ENCODE measurements around the gene SS18.

DNA sequence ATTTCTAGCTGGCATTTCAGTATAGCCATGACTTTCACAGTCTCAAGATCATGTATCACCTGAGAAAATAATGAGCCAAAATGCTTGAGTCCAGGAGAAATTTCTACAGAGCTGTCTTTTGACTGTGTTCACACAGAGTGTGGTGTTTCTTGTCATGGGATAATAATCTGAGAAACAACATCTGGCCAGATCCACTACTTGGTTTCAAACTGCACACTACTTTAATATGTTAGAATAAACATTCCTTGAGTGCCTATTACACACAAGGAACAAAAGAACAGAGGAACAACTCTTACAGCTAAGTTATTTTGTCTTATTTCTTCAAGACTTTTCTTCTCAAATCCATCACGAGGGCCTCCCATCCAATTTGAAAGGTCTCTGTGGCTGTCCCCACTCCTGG lies 108.3 kb downstream of the SS18 start:
- TF ChIP-seq, protein P1, sequence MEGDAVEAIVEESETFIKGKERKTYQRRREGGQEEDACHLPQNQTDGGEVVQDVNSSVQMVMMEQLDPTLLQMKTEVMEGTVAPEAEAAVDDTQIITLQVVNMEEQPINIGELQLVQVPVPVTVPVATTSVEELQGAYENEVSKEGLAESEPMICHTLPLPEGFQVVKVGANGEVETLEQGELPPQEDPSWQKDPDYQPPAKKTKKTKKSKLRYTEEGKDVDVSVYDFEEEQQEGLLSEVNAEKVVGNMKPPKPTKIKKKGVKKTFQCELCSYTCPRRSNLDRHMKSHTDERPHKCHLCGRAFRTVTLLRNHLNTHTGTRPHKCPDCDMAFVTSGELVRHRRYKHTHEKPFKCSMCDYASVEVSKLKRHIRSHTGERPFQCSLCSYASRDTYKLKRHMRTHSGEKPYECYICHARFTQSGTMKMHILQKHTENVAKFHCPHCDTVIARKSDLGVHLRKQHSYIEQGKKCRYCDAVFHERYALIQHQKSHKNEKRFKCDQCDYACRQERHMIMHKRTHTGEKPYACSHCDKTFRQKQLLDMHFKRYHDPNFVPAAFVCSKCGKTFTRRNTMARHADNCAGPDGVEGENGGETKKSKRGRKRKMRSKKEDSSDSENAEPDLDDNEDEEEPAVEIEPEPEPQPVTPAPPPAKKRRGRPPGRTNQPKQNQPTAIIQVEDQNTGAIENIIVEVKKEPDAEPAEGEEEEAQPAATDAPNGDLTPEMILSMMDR (IDR thresholded peaks at IDR 0.05; ENCODE audit: low read depth, low read length, missing input control): no peak
- TF ChIP-seq RAD21 (IDR thresholded peaks at IDR 0.05) (no peak), SP1 (IDR thresholded peaks at IDR 0.05) (no peak), GABPA (IDR thresholded peaks at IDR 0.05 in 1 of 2, conservative IDR thresholded peaks at IDR 0.05 in 1 of 2) (no peak), JUND (IDR thresholded peaks at IDR 0.05) (no peak), YY1 (IDR thresholded peaks at IDR 0.05) (no peak), RXRA (IDR thresholded peaks at IDR 0.05) (no peak)
- TF ChIP-seq, protein P2, sequence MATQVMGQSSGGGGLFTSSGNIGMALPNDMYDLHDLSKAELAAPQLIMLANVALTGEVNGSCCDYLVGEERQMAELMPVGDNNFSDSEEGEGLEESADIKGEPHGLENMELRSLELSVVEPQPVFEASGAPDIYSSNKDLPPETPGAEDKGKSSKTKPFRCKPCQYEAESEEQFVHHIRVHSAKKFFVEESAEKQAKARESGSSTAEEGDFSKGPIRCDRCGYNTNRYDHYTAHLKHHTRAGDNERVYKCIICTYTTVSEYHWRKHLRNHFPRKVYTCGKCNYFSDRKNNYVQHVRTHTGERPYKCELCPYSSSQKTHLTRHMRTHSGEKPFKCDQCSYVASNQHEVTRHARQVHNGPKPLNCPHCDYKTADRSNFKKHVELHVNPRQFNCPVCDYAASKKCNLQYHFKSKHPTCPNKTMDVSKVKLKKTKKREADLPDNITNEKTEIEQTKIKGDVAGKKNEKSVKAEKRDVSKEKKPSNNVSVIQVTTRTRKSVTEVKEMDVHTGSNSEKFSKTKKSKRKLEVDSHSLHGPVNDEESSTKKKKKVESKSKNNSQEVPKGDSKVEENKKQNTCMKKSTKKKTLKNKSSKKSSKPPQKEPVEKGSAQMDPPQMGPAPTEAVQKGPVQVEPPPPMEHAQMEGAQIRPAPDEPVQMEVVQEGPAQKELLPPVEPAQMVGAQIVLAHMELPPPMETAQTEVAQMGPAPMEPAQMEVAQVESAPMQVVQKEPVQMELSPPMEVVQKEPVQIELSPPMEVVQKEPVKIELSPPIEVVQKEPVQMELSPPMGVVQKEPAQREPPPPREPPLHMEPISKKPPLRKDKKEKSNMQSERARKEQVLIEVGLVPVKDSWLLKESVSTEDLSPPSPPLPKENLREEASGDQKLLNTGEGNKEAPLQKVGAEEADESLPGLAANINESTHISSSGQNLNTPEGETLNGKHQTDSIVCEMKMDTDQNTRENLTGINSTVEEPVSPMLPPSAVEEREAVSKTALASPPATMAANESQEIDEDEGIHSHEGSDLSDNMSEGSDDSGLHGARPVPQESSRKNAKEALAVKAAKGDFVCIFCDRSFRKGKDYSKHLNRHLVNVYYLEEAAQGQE (IDR thresholded peaks at IDR 0.05): no peak
- TF ChIP-seq, protein P3, sequence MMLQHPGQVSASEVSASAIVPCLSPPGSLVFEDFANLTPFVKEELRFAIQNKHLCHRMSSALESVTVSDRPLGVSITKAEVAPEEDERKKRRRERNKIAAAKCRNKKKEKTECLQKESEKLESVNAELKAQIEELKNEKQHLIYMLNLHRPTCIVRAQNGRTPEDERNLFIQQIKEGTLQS (IDR thresholded peaks at IDR 0.05): no peak
- TF ChIP-seq, protein P4, sequence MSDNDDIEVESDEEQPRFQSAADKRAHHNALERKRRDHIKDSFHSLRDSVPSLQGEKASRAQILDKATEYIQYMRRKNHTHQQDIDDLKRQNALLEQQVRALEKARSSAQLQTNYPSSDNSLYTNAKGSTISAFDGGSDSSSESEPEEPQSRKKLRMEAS (IDR thresholded peaks at IDR 0.05): no peak
